Upper lobe of right lung (tissue), 1 donor: ENCODE measurements around the gene IL17B. TPM values are rescaled to one million over a fixed set of nuclear protein-coding genes. Genes with fewer than 3 reads are reported as not detected.
A peak's percentile ranks its signal among the peaks of the same experiment; 100 is the strongest.

Experiments used
- ATAC-seq: fragments of 200-7000 bp; cut with Tn5 transposase; one replicate; pipeline ENCODE4 v1.9.1; 2020; ENCODE audit warnings: mild to moderate bottlenecking, moderate library complexity
- DNase-seq: peaks from one replicate; pipeline ENCODE4 v3.0.0-alpha.2; 2020
- H3K27ac ChIP-seq: fragments of 200-600 bp; one replicate; pipeline ENCODE4 v1.8.0; 2022
- H3K27me3 ChIP-seq: fragments of 200-600 bp; one replicate; pipeline ENCODE4 v1.8.0; 2022; ENCODE audit warnings: mild to moderate bottlenecking
- H3K36me3 ChIP-seq: fragments of 200-600 bp; one replicate; pipeline ENCODE4 v1.8.0; 2022
- H3K4me1 ChIP-seq: fragments of 200-600 bp; one replicate; pipeline ENCODE4 v1.8.0; 2022
- H3K4me3 ChIP-seq: fragments of 200-600 bp; one replicate; pipeline ENCODE4 v1.8.0; 2022; ENCODE audit warnings: mild to moderate bottlenecking
- H3K9me3 ChIP-seq: fragments of 200-600 bp; one replicate; pipeline ENCODE4 v1.8.0; 2022
- CTCF ChIP-seq: fragments of 200-600 bp; IDR thresholded peaks from one replicate; pipeline ENCODE4 v1.8.0; 2022; ENCODE audit warnings: antibody characterized with exemption
- intact Hi-C: fragments of 100-400 bp; cut with DNase I; formaldehyde crosslinking; loops from one replicate; pipeline ENCODE4 v1.11.0; 2022
- total RNA-seq: library from RNA; stranded (reverse); fragmentation: NEBNext Ultra II Directional; extraction: Animal tissue kit (Norgen Biotek cat#: 25700); gene quantifications from one replicate; pipeline ENCODE4 v1.2.1, GENCODE V29; 2021
- donor health status: DM: no; HTN: yes; CAD: no; lungs with severe emphysema.

The IL17B gene
- total RNA-seq, 1 donor from 2014 or later, result not detected

- Histone ChIP-seq H3K27ac (no peak overlapping the region), H3K27me3 (no peaks in the 10 kb centered on the region), H3K4me1 (peaks cover 4% of the 10 kb centered on the region), H3K9me3 (no peaks in the 10 kb centered on the region), H3K4me3 (no peak overlapping the region), H3K36me3 (peaks cover 66% of the 10 kb centered on the region)
- DNase-seq (no peak), ATAC-seq (no peak)
- no peak for TF ChIP-seq CTCF
- intact Hi-C loops, result no loop called here
These were observed 25.2 kb downstream of the IL17B start for GRCh38 chr5:149353911-149354310.

DNA sequence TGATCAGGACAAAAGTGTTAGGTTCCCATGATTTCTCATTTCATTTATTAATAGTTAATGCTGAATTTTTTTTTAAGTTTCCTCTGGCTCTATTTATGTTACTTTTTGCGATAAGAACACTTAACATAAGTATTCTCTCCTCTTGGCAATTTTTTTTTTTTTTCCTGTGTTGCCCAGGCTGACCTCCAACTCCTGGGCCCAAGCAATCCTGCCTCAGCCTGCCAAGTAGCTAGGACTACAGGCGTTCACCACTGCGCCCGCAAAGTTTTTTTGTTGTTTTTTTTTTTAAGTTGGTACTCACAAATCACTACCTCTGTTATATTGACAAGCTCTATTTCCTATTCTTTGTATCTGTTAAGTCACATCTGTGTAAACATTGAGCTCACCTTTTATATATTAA is 26.9 kb downstream of the IL17B start:
- DNase-seq, result no peak
- TF ChIP-seq CTCF, result no peak
- H3K4me1 ChIP-seq, result peaks cover 6% of the 10 kb centered on the region
- intact Hi-C loops, result no loop called here
- H3K27me3 ChIP-seq, result no peaks in the 10 kb centered on the region
- no peaks in the 10 kb centered on the region for H3K9me3 ChIP-seq
- no peak overlapping the region for H3K27ac ChIP-seq
- H3K36me3 ChIP-seq, result peaks cover 83% of the 10 kb centered on the region
- no peak overlapping the region for H3K4me3 ChIP-seq
- no peak for ATAC-seq

DNA sequence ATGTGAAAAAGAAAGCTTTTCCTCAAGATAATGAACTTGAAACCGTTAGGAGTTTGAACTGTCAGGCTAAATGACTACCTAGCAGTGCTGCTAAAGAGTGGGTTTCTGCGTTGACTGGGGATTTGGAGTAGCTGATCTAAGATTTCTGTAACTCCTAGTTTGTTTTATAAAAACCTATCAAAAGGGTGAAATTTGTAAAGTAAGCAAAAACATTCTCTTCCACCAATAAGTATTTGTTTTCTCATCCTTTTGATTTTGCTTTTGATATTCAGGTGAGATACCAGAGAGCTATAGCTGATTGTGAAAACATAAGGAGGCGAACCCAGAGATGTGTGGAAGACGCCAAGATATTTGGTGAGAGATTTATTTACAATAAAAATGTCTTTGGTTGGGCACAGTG is 29.7 kb downstream of the IL17B start:
- Histone ChIP-seq H3K9me3 (no peaks in the 10 kb centered on the region), H3K4me1 (peaks cover 12% of the 10 kb centered on the region), H3K4me3 (no peak overlapping the region), H3K36me3 (peaks cover 71% of the 10 kb centered on the region), H3K27me3 (no peaks in the 10 kb centered on the region), H3K27ac (no peak overlapping the region)
- no peak for ATAC-seq
- no peak for DNase-seq
- intact Hi-C loops, result no loop called here
- TF ChIP-seq CTCF, result no peak

- peaks cover 63% of the 10 kb centered on the region for H3K36me3 ChIP-seq
- DNase-seq (no peak), ATAC-seq (no peak)
- intact Hi-C loops, result no loop called here
- no peak overlapping the region for H3K4me3 ChIP-seq
- H3K27me3 ChIP-seq, result no peaks in the 10 kb centered on the region
- TF ChIP-seq CTCF, result no peak
- no peaks in the 10 kb centered on the region for H3K9me3 ChIP-seq
- peaks cover 16% of the 10 kb centered on the region for H3K4me1 ChIP-seq
- peak overlapping the region; percentile 26 for H3K27ac ChIP-seq
These were observed 30.6 kb downstream of the IL17B start for GRCh38 chr5:149348518-149348917.

- TF ChIP-seq CTCF, result no peak
These were observed 33.2 kb downstream of the IL17B start for GRCh38 chr5:149345892-149346222.

More at GRCh38 chr5:149345892-149346222, 33.2 kb downstream of the IL17B start:
- H3K27me3 ChIP-seq, result no peaks in the 10 kb centered on the region
- H3K4me3 ChIP-seq, result peak overlapping the region; percentile 88
- peaks cover 36% of the 10 kb centered on the region for H3K36me3 ChIP-seq
- intact Hi-C loops, result no loop called here
- peak overlapping the region; percentile 80 for H3K27ac ChIP-seq
- DNase-seq, result no peak
- peak; percentile 3 for ATAC-seq
- H3K4me1 ChIP-seq, result peaks cover 16% of the 10 kb centered on the region
- H3K9me3 ChIP-seq, result no peaks in the 10 kb centered on the region
